Superior temporal gyrus (tissue), 1 donor: ENCODE results near the gene FOXN4.
A peak's percentile ranks its signal among the peaks of the same experiment; 100 is the strongest.

Source experiments
- DNase-seq: peaks from one replicate; pipeline ENCODE4 v3.0.0-alpha.2; 2016; ENCODE audit errors: extremely low spot score

The FOXN4 gene

DNA sequence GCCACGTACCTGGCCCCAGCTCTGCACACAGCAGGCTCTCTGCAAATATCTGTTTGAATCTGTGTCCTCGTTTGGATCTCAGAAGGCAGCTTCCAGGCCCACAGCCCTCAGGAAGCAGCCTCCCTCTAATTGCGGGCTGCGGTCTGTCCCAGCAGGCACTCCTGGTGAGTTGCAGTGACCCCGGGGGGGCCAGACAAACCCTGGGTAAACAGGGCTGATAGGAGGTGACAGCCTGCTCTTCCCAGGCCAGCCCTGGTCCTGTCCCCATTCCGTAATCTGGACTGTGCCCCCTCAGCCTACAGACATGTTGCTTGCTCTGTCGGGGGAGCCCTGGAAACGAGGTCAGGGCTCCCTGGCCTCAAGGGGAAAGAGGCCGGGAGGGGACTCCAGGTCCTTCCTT, 2.0 kb downstream of the FOXN4 start:
- no peak for DNase-seq

GRCh38 chr12:109305547-109305946, 3.5 kb downstream of the FOXN4 start:
- no peak for DNase-seq

GRCh38 chr12:109304485-109304884, 4.6 kb downstream of the FOXN4 start:
- no peak for DNase-seq

GRCh38 chr12:109302770-109303169, 6.3 kb downstream of the FOXN4 start:
- no peak for DNase-seq

DNA sequence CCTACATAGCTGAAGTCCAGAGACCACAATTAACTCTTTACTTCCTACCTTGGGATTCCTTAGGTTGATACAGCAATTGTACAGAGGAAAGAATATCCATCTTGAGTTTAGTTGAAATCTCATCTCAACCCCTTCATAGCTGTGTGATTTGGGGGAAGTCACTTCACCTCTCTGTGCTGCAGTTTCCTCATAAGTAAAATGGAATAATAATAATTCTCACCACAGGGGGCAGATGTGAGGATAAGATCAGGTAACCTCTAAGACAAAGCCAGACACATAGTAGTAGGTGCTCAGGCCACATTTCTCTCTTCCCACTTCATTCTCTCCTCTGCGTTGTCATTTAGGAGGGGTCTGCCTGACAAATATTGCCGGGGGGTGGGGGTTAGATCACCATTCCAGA, 6.7 kb downstream of the FOXN4 start:
- DNase-seq, result no peak

GRCh38 chr12:109301643-109302168, 7.4 kb downstream of the FOXN4 start:
- DNase-seq, result no peak

DNA sequence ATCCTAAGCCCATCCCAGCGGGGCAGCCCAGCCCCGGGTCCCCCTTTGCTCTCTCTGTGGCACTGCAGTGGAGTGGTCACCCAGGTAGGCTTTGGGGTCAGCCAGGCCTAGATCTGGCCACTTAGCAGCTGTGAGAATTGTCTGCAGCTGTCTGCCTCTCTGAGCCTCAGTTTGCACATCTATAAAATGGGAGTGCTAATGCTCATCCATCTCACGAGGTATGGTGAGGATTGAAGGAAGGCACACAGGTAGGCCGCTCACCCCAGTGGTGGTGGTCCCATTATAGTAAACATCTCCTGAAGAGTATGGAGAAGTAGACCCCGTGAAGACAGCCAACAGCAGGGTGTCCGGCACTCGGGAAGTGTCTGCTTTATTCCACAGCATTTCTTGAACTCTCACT, 9.2 kb downstream of the FOXN4 start:
- DNase-seq, result no peak

- DNase-seq, result no peak
Measured at GRCh38 chr12:109296431-109296830, 12.7 kb downstream of the FOXN4 start.

DNA sequence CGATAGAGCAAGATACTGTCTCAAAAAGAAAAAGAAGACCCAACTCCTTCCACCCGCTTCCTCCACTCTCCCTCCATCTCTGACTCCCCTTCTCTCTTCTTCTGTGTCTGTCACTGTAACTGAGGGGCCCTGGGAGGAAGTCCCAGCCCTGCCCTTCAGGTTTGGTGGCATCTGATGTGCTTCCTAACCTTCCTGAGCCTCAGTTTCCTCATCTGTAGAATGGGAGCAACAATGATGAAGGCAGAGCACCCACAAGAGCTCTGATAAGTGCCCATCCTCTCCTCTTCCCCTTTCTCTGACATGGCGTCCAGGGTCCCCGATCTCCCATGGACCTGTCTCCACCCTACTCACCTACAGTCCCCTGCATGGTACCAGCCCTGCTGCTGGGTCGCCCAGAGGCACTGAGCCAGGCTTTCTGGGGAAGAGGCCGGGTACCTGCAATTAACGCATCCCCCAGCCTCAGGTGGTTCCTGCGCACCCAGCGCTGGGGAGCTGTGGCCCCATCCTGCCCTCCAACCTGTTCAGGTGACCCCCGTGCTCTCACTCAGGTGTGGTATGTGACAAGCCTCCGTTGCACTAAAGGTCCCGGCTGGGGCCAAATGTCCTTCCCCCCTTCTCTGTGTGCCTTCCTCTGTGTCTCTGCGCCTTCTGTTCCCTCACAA, 13.2 kb downstream of the FOXN4 start:
- no peak for DNase-seq

DNA sequence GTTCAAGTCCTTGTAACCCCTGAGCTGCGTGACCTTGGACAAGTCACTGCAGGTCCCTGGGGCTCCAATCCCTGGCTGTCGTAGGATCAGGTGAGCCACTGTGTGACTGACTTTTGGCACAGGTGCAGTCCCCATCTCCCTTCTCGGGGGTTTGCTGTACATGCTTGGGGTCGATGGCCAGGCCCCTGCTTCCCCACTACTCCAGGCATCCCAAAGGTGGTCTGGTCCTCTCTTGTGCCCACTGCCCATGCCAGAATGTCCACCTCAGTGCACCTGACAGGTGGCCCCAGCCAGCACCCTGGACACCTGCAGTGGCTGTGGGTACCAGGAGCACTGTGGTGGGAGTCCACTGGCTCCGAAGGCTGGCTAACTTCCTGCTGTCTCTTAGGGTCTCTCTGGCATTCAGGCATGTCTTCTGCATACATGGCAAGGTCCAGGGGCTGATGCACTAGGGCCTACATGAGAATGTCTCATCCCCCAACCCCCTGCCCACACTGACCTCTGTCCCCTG, 14.7 kb downstream of the FOXN4 start:
- DNase-seq, result no peak

DNA sequence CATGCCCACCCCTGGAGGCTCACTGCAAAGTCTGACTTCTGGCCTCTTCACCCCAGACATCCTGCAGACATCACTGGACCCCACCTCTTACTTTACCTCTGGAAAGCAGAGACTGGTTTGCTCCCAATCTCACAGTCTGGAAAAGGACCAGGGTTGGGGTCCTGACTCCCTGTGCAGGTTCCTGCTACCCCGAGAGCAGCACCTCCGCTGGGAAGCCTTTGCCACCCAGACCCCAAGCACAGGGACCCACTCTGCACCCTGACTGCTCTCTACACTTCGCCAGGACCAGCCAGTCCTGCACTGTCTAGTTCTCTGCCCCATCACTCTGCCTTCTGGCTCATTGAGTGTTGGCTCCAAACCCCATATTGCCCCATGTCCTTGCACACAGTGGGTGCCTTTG, 16.0 kb downstream of the FOXN4 start:
- no peak for DNase-seq

DNA sequence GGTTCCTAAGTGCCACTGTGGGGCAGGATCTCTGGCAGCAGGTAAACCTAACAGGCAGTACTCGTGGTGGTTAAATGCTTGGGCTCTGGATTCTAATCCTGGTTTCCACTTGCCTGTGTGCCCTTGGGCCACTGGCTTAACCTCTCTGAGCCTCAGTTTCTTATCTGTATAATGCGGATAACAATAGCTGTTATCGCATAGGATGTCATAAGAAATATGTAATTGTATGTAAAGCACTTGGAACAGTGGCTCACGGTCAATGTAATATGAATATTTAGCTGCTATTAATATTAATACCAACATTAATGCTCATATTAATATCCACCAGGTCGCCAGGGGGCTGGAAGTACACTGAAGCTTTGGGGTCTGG, 16.8 kb downstream of the FOXN4 start:
- no peak for DNase-seq

GRCh38 chr12:109291521-109292341, 17.4 kb downstream of the FOXN4 start:
- peak; percentile 86 for DNase-seq

DNA sequence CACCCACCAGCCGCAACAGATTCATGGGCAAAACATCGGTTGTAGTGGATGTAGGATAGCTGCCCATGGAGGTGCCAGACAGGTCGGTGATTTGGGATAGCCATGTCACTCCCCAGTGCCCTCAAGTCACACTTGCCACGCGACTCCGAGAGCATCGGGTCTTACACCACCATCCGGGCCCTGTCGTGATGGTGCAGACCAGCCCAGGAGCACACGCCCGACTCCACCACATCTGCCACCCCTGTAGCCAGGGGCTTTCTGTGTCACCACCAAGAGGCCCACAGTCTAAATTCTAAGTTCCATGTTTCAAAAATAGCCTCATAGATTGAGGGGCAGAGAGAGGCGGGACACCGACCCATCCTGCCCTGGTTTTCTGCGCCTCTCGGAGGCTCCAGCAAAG, 18.0 kb downstream of the FOXN4 start:
- no peak for DNase-seq

DNA sequence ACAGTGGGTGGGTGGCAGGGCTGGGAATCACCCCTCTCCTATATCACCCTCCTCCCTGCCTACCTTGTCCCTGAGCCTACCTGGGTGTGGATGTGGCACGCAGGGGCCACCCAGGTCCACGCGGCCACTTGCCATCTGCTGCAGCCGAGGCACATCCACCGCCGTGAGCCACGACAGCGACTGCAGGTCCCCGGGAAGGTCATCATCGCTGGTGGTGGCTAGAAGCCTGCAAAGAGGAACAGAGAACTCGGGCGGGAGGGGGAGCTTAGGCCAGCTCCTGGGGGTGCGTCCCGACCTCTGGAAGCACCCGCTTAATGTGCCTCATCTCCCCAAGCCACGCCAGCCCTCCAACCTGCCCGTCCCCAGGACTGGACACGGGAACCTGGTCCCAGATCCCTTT, 19.0 kb downstream of the FOXN4 start:
- DNase-seq, result no peak

DNA sequence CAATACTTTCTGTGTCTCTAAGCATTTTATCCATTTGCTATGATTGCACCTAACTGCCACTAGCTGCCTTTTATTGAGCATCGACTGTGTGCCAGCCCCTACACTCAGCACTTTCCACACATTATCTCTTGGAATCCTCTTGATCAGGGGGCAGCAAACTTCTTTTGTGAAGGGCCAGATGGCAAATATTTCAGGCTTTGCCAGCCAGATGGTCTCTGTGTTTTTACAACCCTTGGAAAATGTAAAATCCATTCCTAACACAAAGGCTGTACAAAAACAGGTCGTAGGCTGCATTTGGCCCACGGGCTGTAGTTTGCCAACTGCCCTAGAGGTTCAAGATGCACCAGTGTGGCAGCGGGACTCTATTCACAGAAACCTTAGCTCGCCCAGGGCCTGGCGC, 19.5 kb downstream of the FOXN4 start:
- DNase-seq, result no peak

DNA sequence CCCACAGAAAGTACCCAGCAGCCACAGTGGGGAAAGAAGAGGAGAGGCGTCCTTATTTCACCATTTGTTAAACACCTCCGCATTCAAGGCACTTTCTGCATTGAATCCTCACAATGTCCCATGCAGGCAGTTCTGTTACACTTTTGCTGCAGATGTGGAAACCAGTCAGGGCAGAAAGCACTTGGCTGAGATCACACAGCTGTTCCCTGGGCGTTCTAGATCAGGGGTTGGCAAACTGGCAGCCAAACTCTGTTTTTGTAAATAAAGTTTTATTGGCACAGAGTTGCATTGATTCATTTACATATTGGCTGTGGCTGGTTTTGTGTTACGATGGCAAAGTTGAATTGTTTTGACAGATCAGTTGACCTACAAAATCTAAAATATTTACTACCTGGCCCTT, 20.1 kb downstream of the FOXN4 start:
- no peak for DNase-seq

DNA sequence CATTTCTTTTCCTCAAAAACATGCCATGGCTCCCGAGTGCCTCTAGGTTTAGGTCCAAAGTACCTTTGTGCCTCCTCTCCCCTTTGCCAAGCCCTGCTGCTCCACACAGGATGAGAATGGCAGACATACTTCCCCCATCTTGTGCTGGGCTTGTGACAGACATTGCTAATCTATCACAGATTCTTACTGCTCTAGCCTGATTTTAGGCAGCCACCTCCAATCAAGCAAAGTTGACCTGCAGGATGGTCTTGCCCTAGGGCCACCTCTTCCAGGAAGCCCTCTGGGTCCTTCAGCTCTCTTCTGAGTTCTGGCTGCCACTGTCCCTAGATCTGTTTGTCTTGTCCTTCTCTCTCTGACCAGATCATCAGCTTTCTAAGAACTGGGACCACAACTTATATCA, 20.5 kb downstream of the FOXN4 start:
- DNase-seq, result no peak

DNA sequence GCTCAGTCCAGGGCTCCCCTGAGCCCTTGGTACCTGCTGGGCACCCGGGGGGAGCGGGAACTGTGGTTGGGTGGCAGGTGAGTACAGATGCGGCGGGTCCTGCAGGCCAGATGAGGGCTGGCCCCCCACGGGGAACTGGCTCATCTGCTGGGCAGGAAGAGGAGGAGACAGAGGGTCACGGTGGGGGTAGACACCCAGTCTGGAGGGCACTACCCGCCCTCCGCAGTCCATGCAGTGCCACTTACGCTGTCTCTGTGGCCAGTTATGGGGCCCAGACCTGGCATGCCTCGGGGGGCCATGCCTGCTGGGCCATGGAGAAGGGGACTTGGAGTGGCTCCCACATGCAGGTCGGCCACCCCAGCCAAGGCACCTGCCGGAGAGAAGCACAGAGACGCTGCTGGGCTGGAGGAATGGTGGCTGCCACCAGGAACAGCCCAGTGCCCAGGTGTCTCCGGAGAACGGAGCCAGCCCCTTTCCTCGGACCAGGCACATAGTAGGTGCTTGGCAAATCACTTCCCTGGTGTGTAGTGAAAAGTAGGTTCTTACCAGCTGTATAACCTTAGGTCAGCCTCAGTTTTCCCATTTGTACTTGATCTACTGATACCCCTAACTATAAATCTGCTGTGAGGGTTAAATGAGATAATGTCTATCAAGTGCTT, 21.1 kb downstream of the FOXN4 start:
- no peak for DNase-seq

GRCh38 chr12:109287181-109287580, 21.9 kb downstream of the FOXN4 start:
- DNase-seq, result no peak

GRCh38 chr12:109286652-109287051, 22.4 kb downstream of the FOXN4 start:
- no peak for DNase-seq

DNA sequence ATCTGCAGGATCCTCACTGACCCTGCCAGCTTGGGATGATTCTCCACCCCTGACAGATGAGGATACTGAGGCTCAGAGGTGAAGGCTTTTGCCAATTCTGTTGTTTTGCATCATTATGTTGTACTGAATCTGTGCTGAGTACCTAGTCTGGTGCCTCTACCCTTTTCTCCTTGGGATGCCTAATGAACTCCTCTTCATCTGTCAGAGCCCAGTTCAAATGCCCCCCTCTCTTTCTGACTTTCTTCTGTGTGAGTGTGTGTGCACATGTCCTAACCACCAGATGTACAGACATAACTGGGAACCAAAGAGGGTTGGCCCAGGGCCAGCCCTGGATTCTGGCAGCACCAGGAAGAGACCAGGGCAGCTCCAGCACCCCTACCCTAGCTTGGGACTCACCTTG, 22.8 kb downstream of the FOXN4 start:
- DNase-seq, result no peak

GRCh38 chr12:109284392-109284791, 24.7 kb downstream of the FOXN4 start:
- no peak for DNase-seq
